Common myeloid progenitor, CD34-positive (primary cell): ENCODE data around the gene CYTL1.

Experiments
- CTCF ChIA-PET: fragments of 350-600 bp; sonication (Branson Sonifier 250); formaldehyde crosslinking; loops from one replicate; lab custom pipeline; 2021; ENCODE audit warnings: antibody characterized with exemption; lab: Charles Lee
- POLR2A ChIA-PET: fragments of 350-600 bp; sonication (Branson Sonifier 250); formaldehyde crosslinking; loops from one replicate; lab custom pipeline; 2021; ENCODE audit warnings: antibody characterized with exemption; lab: Charles Lee
- DNase-seq, 3 donors: peaks; one replicate each; pipeline versions ENCODE4 v3.0.0 to v3.0.0-alpha.2; 2013
- H3K27ac ChIP-seq, 2 experiments: 1 replicate in 1 of 2; 2 replicates in 1 of 2; pipeline ENCODE4 v1.7.0; 2013; ENCODE audit warnings: inconsistent platforms in 2 of 2, low read length in 2 of 2, mild to moderate bottlenecking in 2 of 2, low read depth in 1 of 2, moderate library complexity in 1 of 2; ENCODE audit not compliant: severe bottlenecking in 2 of 2, insufficient read depth in 1 of 2, poor library complexity in 1 of 2
- H3K27me3 ChIP-seq, 5 experiments: replicated peaks in 2 of 5; 1 replicate in 3 of 5; 2 replicates in 2 of 5; pipeline versions ENCODE4 v1.6.1 to v1.7.0; 2013; ENCODE audit warnings: low read length in 4 of 5, mild to moderate bottlenecking in 2 of 5, moderate library complexity in 2 of 5, inconsistent platforms in 1 of 5; ENCODE audit not compliant: insufficient read depth in 5 of 5, control insufficient read depth in 4 of 5
- H3K36me3 ChIP-seq, 4 experiments: 1 replicate in 2 of 4; 2 replicates in 2 of 4; pipeline versions ENCODE4 v1.6.1 to v1.7.0; 2013; ENCODE audit warnings: low read length in 3 of 4, control low read depth in 1 of 4, mild to moderate bottlenecking in 1 of 4; ENCODE audit not compliant: control insufficient read depth in 4 of 4, insufficient read depth in 4 of 4
- H3K4me1 ChIP-seq, 4 experiments: 1 replicate in 3 of 4; 2 replicates in 1 of 4; pipeline versions ENCODE4 v1.6.1 to v1.7.1; 2013; ENCODE audit warnings: low read length in 3 of 4, mild to moderate bottlenecking in 3 of 4, control low read depth in 1 of 4, inconsistent platforms in 1 of 4, moderate library complexity in 1 of 4; ENCODE audit not compliant: control insufficient read depth in 4 of 4, insufficient read depth in 4 of 4; ENCODE audit errors: control extremely low read depth in 1 of 4
- H3K4me3 ChIP-seq, 7 experiments: 1 replicate in 4 of 7; 2 replicates in 3 of 7; pipeline versions ENCODE4 v1.5.1 to v1.7.0; 2013; ENCODE audit warnings: mild to moderate bottlenecking in 7 of 7, low read length in 6 of 7, moderate library complexity in 6 of 7, inconsistent platforms in 2 of 7, low read depth in 2 of 7, control low read depth in 1 of 7; ENCODE audit not compliant: insufficient read depth in 4 of 7, control insufficient read depth in 1 of 7; ENCODE audit errors: extremely low read depth in 1 of 7
- H3K9me3 ChIP-seq, 5 experiments: 1 replicate in 4 of 5; 2 replicates in 1 of 5; pipeline versions ENCODE4 v1.6.1 to v1.7.1; 2013; ENCODE audit warnings: low read length in 4 of 5, mild to moderate bottlenecking in 2 of 5, inconsistent platforms in 1 of 5, low read depth in 1 of 5, moderate library complexity in 1 of 5; ENCODE audit not compliant: control insufficient read depth in 4 of 5, insufficient read depth in 2 of 5; ENCODE audit errors: control extremely low read depth in 1 of 5
- whole genome bisulfite sequencing: methylation state at CpG from one replicate; pipeline ENCODE4 v1.1.5; 2013; ENCODE audit not compliant: insufficient coverage; 5-methylcytosine and 5-hydroxymethylcytosine counted together

The CYTL1 gene

DNA sequence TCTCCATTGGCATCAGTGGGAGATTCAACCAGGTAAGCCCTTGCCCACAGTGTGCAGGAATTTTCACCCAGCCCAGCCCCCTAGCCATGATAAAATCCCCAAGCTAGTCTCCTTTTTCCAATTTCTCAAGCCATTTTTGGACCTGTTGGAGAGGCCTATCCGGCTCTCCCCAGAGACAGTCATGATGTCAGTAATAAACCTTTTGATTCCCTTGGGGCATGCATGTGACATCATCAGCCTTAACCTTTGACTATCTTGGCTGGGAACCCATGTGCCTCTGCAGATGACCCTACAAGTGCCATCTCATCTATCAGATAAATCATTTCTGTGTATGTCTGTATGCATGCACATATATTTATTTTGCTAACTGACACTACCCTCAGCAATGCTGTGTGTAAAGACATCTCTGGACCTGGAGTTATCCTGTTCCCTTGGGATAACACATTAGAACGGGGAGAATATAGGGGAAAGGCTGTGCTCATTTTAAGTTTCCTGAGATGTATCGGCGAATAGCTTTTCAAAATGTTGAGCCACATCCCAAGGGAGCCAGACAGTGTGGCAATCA is 51.0 kb downstream of the CYTL1 start:
- H3K4me1 ChIP-seq, result no peaks in the 10 kb centered on the region
- H3K4me3 ChIP-seq, result no peak overlapping the region
- ChIA-PET CTCF (interaction anchor here (1.3 kb wide), 1 partner anchor 20 kb away, joined by 3 read pairs; no protein-coding TSS in a partner anchor), POLR2A (no interaction called here)
- H3K36me3 ChIP-seq, result no peaks in the 10 kb centered on the region
- no peak overlapping the region for H3K27ac ChIP-seq
- no peak for DNase-seq
- peaks cover 0 to 9% (median 0%) of the 10 kb centered on the region in 5 experiments for H3K27me3 ChIP-seq
- WGBS, result 100% methylated on average over 4 of the region's 4 CpGs
- peaks cover 4 to 25% (median 6%) of the 10 kb centered on the region in 5 experiments for H3K9me3 ChIP-seq
